H1 (cell line): ENCODE data around the gene ABCG1. TPM values are rescaled to one million over a fixed set of nuclear protein-coding genes. Genes with fewer than 3 reads are reported as not detected.

Experiments
- CTCF ChIA-PET: fragments of 300-600 bp; sonication (Branson Sonifier 250); formaldehyde crosslinking; loops from one replicate; lab custom pipeline; 2021; ENCODE audit not compliant: partially characterized antibody; lab: Charles Lee
- POLR2A ChIA-PET: fragments of 300-600 bp; sonication (Branson Sonifier 250); formaldehyde crosslinking; loops from one replicate; lab custom pipeline; 2021; ENCODE audit warnings: inconsistent platforms; ENCODE audit not compliant: partially characterized antibody; lab: Charles Lee
- DNase-seq, 2 experiments: peaks; one replicate each; pipeline versions ENCODE4 v3.0.0 to v3.0.0-alpha.2; 2010 to 2022; ENCODE audit warnings: low spot score in 2 of 2, low read depth in 1 of 2, mixed read lengths in 1 of 2
- FAIRE-seq: peaks from 2 replicates; lab custom pipeline; 2011; peaks lifted over from hg19 to GRCh38; lab: Jason Lieb, UNC
- H2AFZ ChIP-seq: 2 replicates; pipeline ENCODE4 v1.8.1; 2012; ENCODE audit warnings: low read length, inconsistent platforms
- H2AK5ac ChIP-seq: 2 replicates; pipeline ENCODE4 v1.6.1; 2013; ENCODE audit warnings: low read depth, low read length
- H2BK120ac ChIP-seq: replicated peaks from 2 replicates; pipeline ENCODE3; 2013; ENCODE audit warnings: low read depth, low read length, inconsistent platforms
- H2BK12ac ChIP-seq: 2 replicates; pipeline ENCODE4 v1.6.1; 2013; ENCODE audit warnings: low read depth, low read length
- H2BK15ac ChIP-seq: 2 replicates; pipeline ENCODE4 v1.6.1; 2013; ENCODE audit warnings: low read length
- H2BK20ac ChIP-seq: 2 replicates; pipeline ENCODE4 v1.6.1; 2013; ENCODE audit warnings: low read length
- H2BK5ac ChIP-seq: 2 replicates; pipeline ENCODE4 v1.6.1; 2013; ENCODE audit warnings: low read depth, low read length
- H3K14ac ChIP-seq: 2 replicates; pipeline ENCODE4 v1.6.1; 2013; ENCODE audit warnings: inconsistent platforms; ENCODE audit not compliant: insufficient read length
- H3K18ac ChIP-seq: 2 replicates; pipeline ENCODE4 v1.6.1; 2013; ENCODE audit warnings: low read length; ENCODE audit errors: extremely low read depth
- H3K23ac ChIP-seq: 2 replicates; pipeline ENCODE4 v1.6.1; 2013; ENCODE audit warnings: inconsistent platforms; ENCODE audit not compliant: insufficient read length
- H3K23me2 ChIP-seq: 2 replicates; pipeline ENCODE4 v1.6.1; 2013; ENCODE audit warnings: low read depth, low read length
- H3K27ac ChIP-seq: 2 replicates; pipeline ENCODE4 v1.6.1; 2011; ENCODE audit warnings: low read depth, low read length, inconsistent platforms
- H3K27me3 ChIP-seq, 4 experiments: replicated peaks in 1 of 4; 1 replicate in 1 of 4; 2 replicates in 3 of 4; pipeline versions ENCODE4 v1.6.1 to v1.8.1; 2011 to 2013; ENCODE audit warnings: low read length in 3 of 4, mild to moderate bottlenecking in 3 of 4, inconsistent platforms in 2 of 4, mixed read lengths in 2 of 4, moderate library complexity in 1 of 4; ENCODE audit not compliant: control insufficient read depth in 3 of 4, insufficient read depth in 3 of 4; ENCODE audit errors: extremely low read depth in 1 of 4
- H3K36me3 ChIP-seq, 4 experiments: 2 replicates each; pipeline versions ENCODE4 v1.6.1 to v1.8.1; 2011 to 2013; ENCODE audit warnings: mild to moderate bottlenecking in 4 of 4, low read length in 3 of 4, moderate library complexity in 2 of 4, control low read depth in 1 of 4, inconsistent platforms in 1 of 4; ENCODE audit not compliant: insufficient read depth in 4 of 4, control insufficient read depth in 2 of 4
- H3K4ac ChIP-seq: replicated peaks from 2 replicates; pipeline ENCODE3; 2013; ENCODE audit warnings: low read length, low read depth, mixed read lengths, inconsistent platforms; ENCODE audit not compliant: insufficient read length
- H3K4me1 ChIP-seq, 4 experiments: replicated peaks in 1 of 4; 1 replicate in 1 of 4; 2 replicates in 3 of 4; pipeline versions ENCODE4 v1.6.1 to v1.8.1; 2011 to 2013; ENCODE audit warnings: low read length in 3 of 4, inconsistent platforms in 2 of 4, mixed read lengths in 1 of 4; ENCODE audit not compliant: insufficient read depth in 4 of 4, control insufficient read depth in 3 of 4
- H3K4me2 ChIP-seq, 2 experiments: 2 replicates each; pipeline versions ENCODE4 v1.6.1 to v1.8.1; 2011 to 2013; ENCODE audit warnings: low read depth in 2 of 2, low read length in 2 of 2, control low read depth in 1 of 2, inconsistent platforms in 1 of 2, mild to moderate bottlenecking in 1 of 2; ENCODE audit not compliant: insufficient read depth in 1 of 2
- H3K4me3 ChIP-seq, 4 experiments: fragments of 200-600, 300-600 bp in 1 of 4; sonication (generic), shearing (Covaris generic), sonication (Bioruptor Twin) in 1 of 4; 2 replicates each; pipeline versions ENCODE4 v1.5.1 to v1.8.1; 2011 to 2016; ENCODE audit warnings: low read length in 4 of 4, low read depth in 3 of 4, control low read depth in 2 of 4, inconsistent platforms in 2 of 4, mild to moderate bottlenecking in 2 of 4, mixed read lengths in 1 of 4, moderate library complexity in 1 of 4; ENCODE audit not compliant: insufficient read depth in 2 of 4; ENCODE audit errors: extremely low read depth in 1 of 4
- H3K56ac ChIP-seq: replicated peaks from 2 replicates; pipeline ENCODE3; 2013; ENCODE audit warnings: low read depth, mild to moderate bottlenecking, mixed read lengths, low read length, inconsistent platforms; ENCODE audit not compliant: insufficient read length
- H3K79me1 ChIP-seq: 2 replicates; pipeline ENCODE4 v1.6.1; 2013; ENCODE audit warnings: low read depth, low read length, control low read depth
- H3K79me2 ChIP-seq, 2 experiments: 2 replicates each; pipeline versions ENCODE4 v1.6.1 to v1.8.1; 2012 to 2013; ENCODE audit warnings: low read length in 2 of 2, mild to moderate bottlenecking in 2 of 2, inconsistent platforms in 1 of 2; ENCODE audit not compliant: insufficient read depth in 2 of 2, control insufficient read depth in 1 of 2
- H3K9ac ChIP-seq, 4 experiments: replicated peaks in 1 of 4; 1 replicate in 1 of 4; 2 replicates in 3 of 4; pipeline versions ENCODE4 v1.6.1 to v1.8.1; 2011 to 2013; ENCODE audit warnings: low read depth in 3 of 4, low read length in 3 of 4, control low read depth in 2 of 4, mild to moderate bottlenecking in 2 of 4, moderate library complexity in 2 of 4, inconsistent platforms in 1 of 4; ENCODE audit errors: extremely low read depth in 1 of 4
- H3K9me3 ChIP-seq, 2 experiments: 2 replicates each; pipeline versions ENCODE4 v1.6.1 to v1.8.1; 2012 to 2013; ENCODE audit warnings: mild to moderate bottlenecking in 2 of 2, moderate library complexity in 2 of 2, control low read depth in 1 of 2, inconsistent platforms in 1 of 2, low read depth in 1 of 2, low read length in 1 of 2, mixed read lengths in 1 of 2; ENCODE audit not compliant: insufficient read depth in 2 of 2
- H4K20me1 ChIP-seq, 2 experiments: replicated peaks in 1 of 2; 2 replicates each; pipeline versions ENCODE3 to v1.8.1; 2011 to 2013; ENCODE audit warnings: inconsistent platforms in 2 of 2, low read length in 2 of 2, mild to moderate bottlenecking in 1 of 2; ENCODE audit not compliant: insufficient read depth in 2 of 2, control insufficient read depth in 1 of 2
- H4K5ac ChIP-seq: 2 replicates; pipeline ENCODE4 v1.6.1; 2013; ENCODE audit warnings: low read length, low read depth, mixed read lengths, inconsistent platforms; ENCODE audit not compliant: insufficient read length
- H4K8ac ChIP-seq: 2 replicates; pipeline ENCODE4 v1.8.0; 2013; ENCODE audit warnings: mild to moderate bottlenecking, moderate library complexity, low read length, inconsistent platforms; ENCODE audit not compliant: insufficient read depth; ENCODE audit errors: extremely low read depth
- H4K91ac ChIP-seq: replicated peaks from 2 replicates; pipeline ENCODE3; 2013; ENCODE audit warnings: low read length, mixed read lengths, inconsistent platforms; ENCODE audit not compliant: insufficient read length
- CHD2 ChIP-seq: IDR thresholded peaks from 2 replicates; pipeline ENCODE4 v1.6.1; 2012; ENCODE audit warnings: low read length, improper control_type of control experiment
- GABPA ChIP-seq: IDR thresholded peaks from 2 replicates; pipeline ENCODE4 v1.6.1; 2011; ENCODE audit warnings: mild to moderate bottlenecking, low read length, moderate library complexity, borderline replicate concordance; ENCODE audit not compliant: insufficient read depth
- WGBS, 2 experiments: shearing (Covaris generic) in 1 of 2; methylation state at CpG; one replicate each; pipeline versions ENCODE4 v1.1.6 to v1.1.7; 2013 to 2015; ENCODE audit warnings: low lambda C conversion rate in 2 of 2, mixed read lengths in 2 of 2, inconsistent platforms in 1 of 2, low coverage in 1 of 2, missing lambda C conversion rate in 1 of 2; ENCODE audit not compliant: insufficient replicate concordance in 2 of 2, insufficient coverage in 1 of 2, insufficient read length in 1 of 2; ENCODE audit errors: extremely low coverage in 1 of 2, missing lambda C conversion rate in 1 of 2; 5-methylcytosine and 5-hydroxymethylcytosine counted together
- polyA plus RNA-seq, 7 experiments: library from polyadenylated mRNA; depleted of rRNA in 3 of 7; stranded (reverse) in 5 of 7; unstranded in 2 of 7; fragments of >200 nt in 5 of 7; fragments of 200-250 nt in 2 of 7; gene quantifications; 1 replicate in 5 of 7; 2 replicates in 1 of 7; 4 replicates in 1 of 7; pipeline versions ENCODE4 v1.2.1 to v1.2.3, GENCODE V29; 2011 to 2013; ENCODE audit warnings: missing spikeins in 2 of 7, mixed read lengths in 2 of 7
- total RNA-seq: library from RNA; stranded (reverse); fragmentation: NEBNext Ultra II Directional; extraction: Animal tissue kit (Norgen Biotek cat#: 25700); gene quantifications from 2 replicates; pipeline ENCODE4 v1.2.1, GENCODE V29; 2021

Gene ABCG1
- total and polyA plus RNA-seq, 2 of the 8 experiments (the other 6 are each of a cell fraction or from before 2014, with no cell fraction given), result 2.1 to 4.0 TPM

GRCh38 chr21:42313501-42313969 is 94.6 kb downstream of the ABCG1 start:
- Histone ChIP-seq H2BK15ac (no peak overlapping the region), H4K20me1 (no peaks in the 10 kb centered on the region), H3K9ac (no peak overlapping the region), H4K5ac (no peak overlapping the region), H3K27me3 (peaks cover 0 to 7% (median 3%) of the 10 kb centered on the region in 4 experiments; a peak in 2 of 7 replicates), H3K14ac (no peak overlapping the region), H3K4me3 (no peak overlapping the region), H3K56ac (no peak overlapping the region), H3K36me3 (no peaks in the 10 kb centered on the region), H4K8ac (no peak overlapping the region; the same call in 1 of the 2 replicates), H3K4ac (no peak overlapping the region), H3K23me2 (no peaks in the 10 kb centered on the region; the same call in 1 of the 2 replicates), H3K79me1 (no peaks in the 10 kb centered on the region), H3K9me3 (no peaks in the 10 kb centered on the region), H3K4me2 (peak overlapping the region in 1 of 2 experiments; percentile 44; a peak in 1 of 4 replicates), H3K23ac (no peak overlapping the region), H2AFZ (no peak overlapping the region), H3K4me1 (peaks cover 8 to 30% (median 18%) of the 10 kb centered on the region in 4 experiments), H2AK5ac (no peak overlapping the region), H3K18ac (no peak overlapping the region; the same call in 1 of the 2 replicates), H2BK12ac (peak overlapping the region; percentile 80; the same call in 1 of the 2 replicates), H3K27ac (no peak overlapping the region), H2BK120ac (no peak overlapping the region), H2BK20ac (no peak overlapping the region), H2BK5ac (peak overlapping the region; percentile 44; the same call in 1 of the 2 replicates), H3K79me2 (no peaks in the 10 kb centered on the region), H4K91ac (peak overlapping the region; percentile 51)
- POLR2A ChIA-PET, result no interaction called here
- 50% methylated on average over 13 of the region's 13 CpGs; no CpG with 5 or more reads in 1 of the 2 experiments for WGBS, 2 experiments
- no peak for TF ChIP-seq CHD2
- TF ChIP-seq GABPA, result 0 out of 2 replicates have a peak, but pooled peaks have one; percentile 22
- FAIRE-seq (no peak), DNase-seq (peak in 1 of 2 experiments; percentile 61)
- CTCF ChIA-PET, result interaction anchor here (0.6 to 14.3 kb wide), 4 partner anchors 24 to 1556 kb away, joined by 3 to 137 read pairs (median 3); no protein-coding TSS in a partner anchor
